Body of pancreas (tissue), 4 donors: Measurements from ENCODE around the gene PLLP.

Experiments used
- CTCF ChIP-seq, 7 experiments: fragments of 450-650 bp in 4 of 7; fragments of 200-600 bp in 3 of 7; sonication (generic) in 3 of 7; IDR thresholded peaks; one replicate each; pipeline ENCODE4 v1.5.1; 2016 to 2019; ENCODE audit warnings: antibody characterized with exemption in 7 of 7
- POLR2A ChIP-seq, 3 donors: fragments of 450-650 bp; IDR thresholded peaks; one replicate each; pipeline ENCODE4 v1.6.1; 2016; ENCODE audit warnings: antibody characterized with exemption in 3 of 3, mild to moderate bottlenecking in 2 of 3

GRCh38 chr16:57316390-57317017 is 32.0 kb upstream of the PLLP start:
- TF ChIP-seq POLR2A (IDR thresholded peaks at IDR 0.05), result no peak
- TF ChIP-seq CTCF (IDR thresholded peaks at IDR 0.05), result no peak
